Cerebellar nuclear complex (tissue), 1 donor: Measurements from ENCODE around the gene FAAP24.
"Not testable (repeated sequence)": the region's sequence is repeated elsewhere in the genome, so short reads cannot be mapped to it uniquely, and the experiment has no call there.

ENCODE experiments used
- DNase-seq, 2 experiments: peaks; one replicate each; lab custom pipeline; 2025; lab: John Stamatoyannopoulos, UW

FAAP24 gene

GRCh38 chr19:32998722-32999121 lies 26.7 kb downstream of the FAAP24 start:
- no peak for DNase-seq

- DNase-seq: no peak
Observed at GRCh38 chr19:33000510-33000909, 28.5 kb downstream of the FAAP24 start.

- no peak for DNase-seq
Observed at GRCh38 chr19:33000910-33001309, 28.9 kb downstream of the FAAP24 start.

GRCh38 chr19:33002126-33002865 lies 30.3 kb downstream of the FAAP24 start:
- DNase-seq: not testable (repeated sequence)

- DNase-seq: not testable (repeated sequence)
Observed at GRCh38 chr19:33003424-33004024, 31.5 kb downstream of the FAAP24 start.

- DNase-seq: no peak
Observed at GRCh38 chr19:33005440-33005839, 33.4 kb downstream of the FAAP24 start.

GRCh38 chr19:33008738-33009137 lies 36.7 kb downstream of the FAAP24 start:
- DNase-seq: no peak

- not testable (repeated sequence) for DNase-seq
Observed at GRCh38 chr19:33010891-33011290, 38.8 kb downstream of the FAAP24 start.

- no peak for DNase-seq
Observed at GRCh38 chr19:33022472-33023116, 50.6 kb downstream of the FAAP24 start.

GRCh38 chr19:33024398-33024797 lies 52.4 kb downstream of the FAAP24 start:
- no peak for DNase-seq

- DNase-seq: not testable (repeated sequence)
Observed at GRCh38 chr19:33025468-33026238, 53.6 kb downstream of the FAAP24 start.

- not testable (repeated sequence) for DNase-seq
Observed at GRCh38 chr19:33026602-33027001, 54.6 kb downstream of the FAAP24 start.
